ENCODE measurements around the gene ZNF692.
"Not testable (repeated sequence)": the region's sequence is repeated elsewhere in the genome, so short reads cannot be mapped to it uniquely, and the experiment has no call there.

ZNF692 gene

GRCh38 chr1:248807067-248807737 lies 51.7 kb downstream of the ZNF692 start:
- peak in 2 of 3 experiments; percentile 8 to 41 for DNase-seq

- no peak for DNase-seq
Measured at GRCh38 chr1:248805876-248806275, 53.0 kb downstream of the ZNF692 start.

- DNase-seq, result peak in 1 of 3 experiments; percentile 8
Measured at GRCh38 chr1:248804771-248805681, 53.9 kb downstream of the ZNF692 start.

- not testable (repeated sequence) for DNase-seq
Measured at GRCh38 chr1:248803501-248803900, 55.4 kb downstream of the ZNF692 start.

- DNase-seq, result no peak
Measured at GRCh38 chr1:248802454-248802853, 56.4 kb downstream of the ZNF692 start.

GRCh38 chr1:248800459-248800858 lies 58.4 kb downstream of the ZNF692 start:
- no peak for DNase-seq
